IMR-90 (cell line): ENCODE results near the gene TNS3. TPM values are rescaled to one million over a fixed set of nuclear protein-coding genes. Genes with fewer than 3 reads are reported as not detected.
A peak's percentile ranks its signal among the peaks of the same experiment; 100 is the strongest.

Experiments used
- ATAC-seq: fragments of 200-7000 bp; cut with Tn5 transposase; 2 replicates; pipeline ENCODE4 v1.9.1; 2020; ENCODE audit warnings: low read depth, mild to moderate bottlenecking, moderate library complexity
- BruUV-seq: library from RNA; stranded (reverse); fragments of 400-500 nt; replicated peaks from 2 replicates; lab custom pipeline; 2021; lab: Mats Ljungman, UMichigan
- CTCF ChIA-PET: fragments of 300-600 bp; formaldehyde crosslinking; extraction: SDS; loops from one replicate; lab custom pipeline; 2021; ENCODE audit warnings: antibody characterized with exemption; lab: Yijun Ruan, JAX
- POLR2A ChIA-PET: fragments of 300-600 bp; sonication (Branson Sonifier 250); formaldehyde crosslinking; loops from one replicate; lab custom pipeline; 2022; ENCODE audit warnings: antibody characterized with exemption; ENCODE audit not compliant: unreplicated experiment; lab: Charles Lee
- DNase-seq: peaks from one replicate; pipeline ENCODE4 v3.0.0; 2013
- H2AFZ ChIP-seq: replicated peaks from 2 replicates; pipeline ENCODE3; 2013; ENCODE audit warnings: low read length, mild to moderate bottlenecking; ENCODE audit not compliant: poor library complexity
- H2AK5ac ChIP-seq: 2 replicates; pipeline ENCODE4 v1.6.1; 2013; ENCODE audit warnings: low read depth, low read length, inconsistent platforms
- H2AK9ac ChIP-seq: replicated peaks from 2 replicates; pipeline ENCODE3; 2013; ENCODE audit warnings: mild to moderate bottlenecking, low read depth, low read length, moderate library complexity; ENCODE audit not compliant: poor library complexity
- H2BK120ac ChIP-seq: 2 replicates; pipeline ENCODE4 v1.6.1; 2013; ENCODE audit warnings: low read depth, low read length, inconsistent platforms
- H2BK15ac ChIP-seq: 3 replicates; pipeline ENCODE4 v1.6.1; 2013; ENCODE audit warnings: low read depth, low read length, inconsistent platforms
- H2BK20ac ChIP-seq: 2 replicates; pipeline ENCODE4 v1.6.1; 2013; ENCODE audit warnings: low read depth, mild to moderate bottlenecking, inconsistent platforms, low read length, moderate library complexity
- H2BK5ac ChIP-seq: 2 replicates; pipeline ENCODE4 v1.6.1; 2013; ENCODE audit warnings: mild to moderate bottlenecking, low read depth, low read length, inconsistent platforms; ENCODE audit not compliant: poor library complexity, severe bottlenecking
- H3K14ac ChIP-seq: replicated peaks from 2 replicates; pipeline ENCODE4 v1.6.1; 2013; ENCODE audit warnings: low read depth, low read length, inconsistent platforms
- H3K18ac ChIP-seq: 2 replicates; pipeline ENCODE4 v1.6.1; 2013; ENCODE audit warnings: low read depth, low read length, control low read depth
- H3K23ac ChIP-seq: 2 replicates; pipeline ENCODE4 v1.6.1; 2013; ENCODE audit warnings: low read depth, low read length, inconsistent platforms
- H3K27ac ChIP-seq: 2 replicates; pipeline ENCODE4 v1.5.1; 2013; ENCODE audit warnings: mild to moderate bottlenecking, control low read depth, low read length; ENCODE audit not compliant: insufficient read depth
- H3K27me3 ChIP-seq: 2 replicates; pipeline ENCODE4 v1.6.1; 2013; ENCODE audit warnings: low read length; ENCODE audit not compliant: control insufficient read depth, insufficient read depth
- H3K36me3 ChIP-seq: 2 replicates; pipeline ENCODE4 v1.6.1; 2013; ENCODE audit warnings: low read length, mixed read lengths; ENCODE audit not compliant: control insufficient read depth, insufficient read depth
- H3K4ac ChIP-seq: 2 replicates; pipeline ENCODE4 v1.6.1; 2013; ENCODE audit warnings: low read depth, low read length, inconsistent platforms
- H3K4me1 ChIP-seq: 2 replicates; pipeline ENCODE4 v1.6.1; 2013; ENCODE audit warnings: low read length, mixed read lengths; ENCODE audit not compliant: control insufficient read depth, insufficient read depth
- H3K4me2 ChIP-seq: 2 replicates; pipeline ENCODE4 v1.6.1; 2013; ENCODE audit warnings: low read depth, mild to moderate bottlenecking, control low read depth, low read length, moderate library complexity
- H3K4me3 ChIP-seq: 2 replicates; pipeline ENCODE4 v1.5.1; 2013; ENCODE audit warnings: low read depth, mild to moderate bottlenecking, control low read depth, low read length, moderate library complexity; ENCODE audit not compliant: insufficient read depth
- H3K56ac ChIP-seq: 2 replicates; pipeline ENCODE4 v1.6.1; 2013; ENCODE audit warnings: low read length, inconsistent platforms; ENCODE audit not compliant: insufficient read depth; ENCODE audit errors: extremely low read depth
- H3K79me1 ChIP-seq, 2 experiments: 2 replicates each; pipeline ENCODE4 v1.6.1; 2013; ENCODE audit warnings: low read length in 2 of 2, inconsistent platforms in 1 of 2, low read depth in 1 of 2
- H3K9ac ChIP-seq: 2 replicates; pipeline ENCODE4 v1.6.1; 2013; ENCODE audit warnings: low read depth, low read length, control low read depth
- H3K9me1 ChIP-seq: 2 replicates; pipeline ENCODE4 v1.6.1; 2013; ENCODE audit warnings: low read length, inconsistent platforms; ENCODE audit not compliant: insufficient read depth
- H3K9me3 ChIP-seq: 2 replicates; pipeline ENCODE4 v1.6.1; 2013; ENCODE audit warnings: low read length; ENCODE audit not compliant: control insufficient read depth, insufficient read depth
- H4K20me1 ChIP-seq: 2 replicates; pipeline ENCODE4 v1.6.1; 2013; ENCODE audit warnings: low read length, inconsistent platforms; ENCODE audit not compliant: insufficient read depth
- H4K5ac ChIP-seq: 2 replicates; pipeline ENCODE4 v1.6.1; 2013; ENCODE audit warnings: mild to moderate bottlenecking, low read depth, low read length, control low read depth
- H4K8ac ChIP-seq, 2 experiments: 2 replicates each; pipeline ENCODE4 v1.6.1; 2013; ENCODE audit warnings: low read depth in 2 of 2, low read length in 2 of 2, control low read depth in 1 of 2, inconsistent platforms in 1 of 2
- H4K91ac ChIP-seq: 2 replicates; pipeline ENCODE4 v1.6.1; 2013; ENCODE audit warnings: low read depth, low read length, inconsistent platforms; ENCODE audit not compliant: insufficient read depth
- BHLHE40 ChIP-seq: fragments of 150-350 bp; IDR thresholded peaks from 2 replicates; pipeline ENCODE4 v1.6.1; 2016; ENCODE audit warnings: mild to moderate bottlenecking, low read depth, low read length
- FOS ChIP-seq: fragments of 150-350 bp; IDR thresholded peaks from 2 replicates; pipeline ENCODE4 v1.6.1; 2016; ENCODE audit warnings: low read depth, low read length
- MAFK ChIP-seq: IDR thresholded peaks from 2 replicates; pipeline ENCODE4 v1.6.1; 2012; ENCODE audit warnings: low read depth, low read length, improper control_type of control experiment
- MAZ ChIP-seq: IDR thresholded peaks from 2 replicates; pipeline ENCODE4 v1.6.1; 2012; ENCODE audit warnings: low read depth, mild to moderate bottlenecking, low read length, improper control_type of control experiment, moderate library complexity, borderline replicate concordance
- MXI1 ChIP-seq: IDR thresholded peaks from 2 replicates; pipeline ENCODE4 v1.6.1; 2012; ENCODE audit warnings: low read depth, mild to moderate bottlenecking, low read length, moderate library complexity, borderline replicate concordance
- NFE2L2 ChIP-seq: fragments of 150-350 bp; IDR thresholded peaks from 2 replicates; pipeline ENCODE4 v1.6.1; 2016; ENCODE audit warnings: low read depth, mild to moderate bottlenecking, low read length
- RFX5 ChIP-seq: IDR thresholded peaks from 2 replicates; pipeline ENCODE4 v1.8.0; 2012; ENCODE audit warnings: low read depth, mild to moderate bottlenecking, low read length, moderate library complexity
- SMC3 ChIP-seq: fragments of 150-350 bp; IDR thresholded peaks from 2 replicates; pipeline ENCODE4 v1.6.1; 2016; ENCODE audit warnings: low read depth, mild to moderate bottlenecking, antibody characterized with exemption, low read length, moderate library complexity
- WGBS, 2 experiments: methylation state at CpG; one replicate each; pipeline versions ENCODE4 v1.1.5 to v1.1.7; 2013; ENCODE audit warnings: missing lambda C conversion rate in 2 of 2; ENCODE audit not compliant: insufficient read length in 1 of 2; ENCODE audit errors: extremely low coverage in 2 of 2; 5-methylcytosine and 5-hydroxymethylcytosine counted together
- dilution Hi-C: fragments of 300-500 bp; cut with HindIII; formaldehyde crosslinking; loops from one replicate; pipeline ENCODE4 v1.14.3; 2018; ENCODE audit warnings: low sequenced_read_pairs; ENCODE audit not compliant: unreplicated experiment
- in situ Hi-C: fragments of 300-500 bp; cut with MboI; formaldehyde crosslinking; loops from 3 replicates; pipeline ENCODE4 v1.14.3; 2019; ENCODE audit warnings: low sequenced_read_pairs, inconsistent platforms, mixed read lengths
- intact Hi-C: fragments of 100-400 bp; cut with micrococcal nuclease; formaldehyde crosslinking; loops from 2 replicates; pipeline ENCODE4 v1.10.0; 2022
- polyA plus RNA-seq, 3 experiments: library from polyadenylated mRNA; depleted of rRNA; stranded (reverse); fragments of >200 nt; gene quantifications; 2 replicates each; pipeline ENCODE4 v1.2.3, GENCODE V29; 2012; ENCODE audit warnings: low replicate concordance in 1 of 3
- total RNA-seq: library from RNA; depleted of rRNA; stranded (reverse); fragments of >200 nt; gene quantifications from 2 replicates; pipeline ENCODE4 v1.2.3, GENCODE V29; 2012
- TF ChIP-seq, protein P1 (sequence below): fragments of 150-350 bp; IDR thresholded peaks from 2 replicates; pipeline ENCODE4 v1.6.1; 2016; ENCODE audit warnings: low read depth, mild to moderate bottlenecking, low read length, moderate library complexity, borderline replicate concordance
- TF ChIP-seq, protein P2 (sequence below): conservative IDR thresholded peaks from 2 replicates; pipeline ENCODE4 v1.5.1; 2012; ENCODE audit warnings: mild to moderate bottlenecking, low read depth, low read length, improper control_type of control experiment

TNS3 gene
- total and polyA plus RNA-seq, 2 of the 4 experiments (the other 2 are of a cell fraction): 64.3 to 79.2 TPM

DNA sequence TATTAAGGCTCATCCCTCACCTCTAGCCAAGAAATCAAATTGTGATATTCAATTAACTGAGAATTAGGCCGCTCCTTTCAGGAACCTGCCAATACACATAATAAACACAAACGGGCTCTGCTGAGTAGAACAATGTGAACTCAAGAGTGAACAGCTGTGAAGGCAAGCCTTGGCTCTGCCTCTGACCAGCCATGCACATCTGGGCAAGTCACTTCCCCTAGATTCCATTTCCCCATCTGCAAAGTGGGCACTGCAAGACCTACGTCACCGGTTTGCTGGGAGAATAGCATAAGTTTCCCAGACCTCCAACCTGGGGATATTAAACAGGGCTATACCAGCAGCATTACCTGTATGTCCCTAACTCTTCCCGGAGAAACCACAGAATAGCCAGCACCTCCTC is 355.2 kb downstream of the TNS3 start:
- TF ChIP-seq NFE2L2 (no peak), MAFK (no peak), BHLHE40 (no peak), MXI1 (no peak), RFX5 (no peak), MAZ (no peak), SMC3 (no peak), FOS (no peak)
- TF ChIP-seq, protein P1, sequence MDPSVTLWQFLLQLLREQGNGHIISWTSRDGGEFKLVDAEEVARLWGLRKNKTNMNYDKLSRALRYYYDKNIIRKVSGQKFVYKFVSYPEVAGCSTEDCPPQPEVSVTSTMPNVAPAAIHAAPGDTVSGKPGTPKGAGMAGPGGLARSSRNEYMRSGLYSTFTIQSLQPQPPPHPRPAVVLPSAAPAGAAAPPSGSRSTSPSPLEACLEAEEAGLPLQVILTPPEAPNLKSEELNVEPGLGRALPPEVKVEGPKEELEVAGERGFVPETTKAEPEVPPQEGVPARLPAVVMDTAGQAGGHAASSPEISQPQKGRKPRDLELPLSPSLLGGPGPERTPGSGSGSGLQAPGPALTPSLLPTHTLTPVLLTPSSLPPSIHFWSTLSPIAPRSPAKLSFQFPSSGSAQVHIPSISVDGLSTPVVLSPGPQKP: no peak
- TF ChIP-seq, protein P2, sequence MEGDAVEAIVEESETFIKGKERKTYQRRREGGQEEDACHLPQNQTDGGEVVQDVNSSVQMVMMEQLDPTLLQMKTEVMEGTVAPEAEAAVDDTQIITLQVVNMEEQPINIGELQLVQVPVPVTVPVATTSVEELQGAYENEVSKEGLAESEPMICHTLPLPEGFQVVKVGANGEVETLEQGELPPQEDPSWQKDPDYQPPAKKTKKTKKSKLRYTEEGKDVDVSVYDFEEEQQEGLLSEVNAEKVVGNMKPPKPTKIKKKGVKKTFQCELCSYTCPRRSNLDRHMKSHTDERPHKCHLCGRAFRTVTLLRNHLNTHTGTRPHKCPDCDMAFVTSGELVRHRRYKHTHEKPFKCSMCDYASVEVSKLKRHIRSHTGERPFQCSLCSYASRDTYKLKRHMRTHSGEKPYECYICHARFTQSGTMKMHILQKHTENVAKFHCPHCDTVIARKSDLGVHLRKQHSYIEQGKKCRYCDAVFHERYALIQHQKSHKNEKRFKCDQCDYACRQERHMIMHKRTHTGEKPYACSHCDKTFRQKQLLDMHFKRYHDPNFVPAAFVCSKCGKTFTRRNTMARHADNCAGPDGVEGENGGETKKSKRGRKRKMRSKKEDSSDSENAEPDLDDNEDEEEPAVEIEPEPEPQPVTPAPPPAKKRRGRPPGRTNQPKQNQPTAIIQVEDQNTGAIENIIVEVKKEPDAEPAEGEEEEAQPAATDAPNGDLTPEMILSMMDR: no peak
- DNase-seq (no peak), ATAC-seq (no peak)
- H4K8ac ChIP-seq: no peak overlapping the region
- no peak overlapping the region for H3K4ac ChIP-seq
- dilution Hi-C loops: no loop called here
- no peak overlapping the region for H2BK20ac ChIP-seq
- H4K91ac ChIP-seq: no peak overlapping the region
- no peak overlapping the region for H2BK120ac ChIP-seq
- ChIA-PET POLR2A (no interaction called here), CTCF (no interaction called here)
- in situ Hi-C loops: no loop called here
- no TSS peak for BruUV-seq
- no peak overlapping the region for H2BK5ac ChIP-seq
- peak overlapping the region; percentile 11; the same call in 1 of the 2 replicates for H2AK5ac ChIP-seq
- no peak overlapping the region for H3K23ac ChIP-seq
- no peak overlapping the region for H3K4me3 ChIP-seq
- peak overlapping the region; percentile 51 for H2AFZ ChIP-seq
- no peak overlapping the region for H3K18ac ChIP-seq
- H3K9me1 ChIP-seq: peaks cover 10% of the 10 kb centered on the region
- intact Hi-C loops: no loop called here
- H3K79me1 ChIP-seq: no peaks in the 10 kb centered on the region
- H3K4me2 ChIP-seq: no peak overlapping the region
- H4K5ac ChIP-seq: no peak overlapping the region
- no peaks in the 10 kb centered on the region for H3K9me3 ChIP-seq
- no peak overlapping the region for H3K9ac ChIP-seq
- H3K27ac ChIP-seq: no peak overlapping the region
- H3K36me3 ChIP-seq: no peaks in the 10 kb centered on the region
- peaks cover 3% of the 10 kb centered on the region; the same call in 1 of the 2 replicates for H3K27me3 ChIP-seq
- H4K20me1 ChIP-seq: no peaks in the 10 kb centered on the region; the same call in 1 of the 2 replicates
- no peak overlapping the region for H3K14ac ChIP-seq
- H2BK15ac ChIP-seq: peak overlapping the region; percentile 20; the same call in 1 of the 3 replicates
- no peak overlapping the region for H3K56ac ChIP-seq
- H3K4me1 ChIP-seq: peaks cover 9% of the 10 kb centered on the region; the same call in 1 of the 2 replicates
- no peak overlapping the region for H2AK9ac ChIP-seq
- WGBS, 2 experiments: 100% methylated on average over 1 of the region's 5 CpGs; no CpG with 5 or more reads in 1 of the 2 experiments
